GM12801 (cell line): ENCODE measurements around the gene EXD3.

Experiments
- TF ChIP-seq, protein P1 (sequence below): IDR thresholded peaks from one replicate; pipeline ENCODE4 v1.5.1; 2011; ENCODE audit warnings: control low read depth; ENCODE audit not compliant: insufficient read length; ENCODE audit errors: extremely low read depth

Gene EXD3

DNA sequence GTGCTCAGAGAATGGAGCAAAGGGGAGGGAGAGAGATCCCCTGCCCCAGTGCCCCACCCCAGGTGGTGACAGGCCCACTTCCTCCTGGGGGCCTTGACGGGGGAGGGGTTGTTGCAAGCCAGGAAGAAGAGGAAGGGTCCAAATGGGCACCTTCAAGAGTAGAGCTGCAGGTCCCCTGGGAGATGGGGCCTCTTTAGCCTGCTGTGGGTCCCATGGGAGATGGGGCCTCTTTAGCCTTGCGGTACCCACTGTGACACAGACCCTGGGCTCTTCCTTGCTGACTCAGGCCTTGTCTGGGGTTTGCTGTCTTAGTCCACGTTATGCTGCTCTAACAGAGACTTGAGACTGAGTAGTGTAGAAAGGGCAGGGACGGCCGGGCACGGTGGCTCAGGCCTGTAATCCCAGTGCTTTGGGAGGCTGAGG lies 155.0 kb downstream of the EXD3 start:
- TF ChIP-seq, protein P1, sequence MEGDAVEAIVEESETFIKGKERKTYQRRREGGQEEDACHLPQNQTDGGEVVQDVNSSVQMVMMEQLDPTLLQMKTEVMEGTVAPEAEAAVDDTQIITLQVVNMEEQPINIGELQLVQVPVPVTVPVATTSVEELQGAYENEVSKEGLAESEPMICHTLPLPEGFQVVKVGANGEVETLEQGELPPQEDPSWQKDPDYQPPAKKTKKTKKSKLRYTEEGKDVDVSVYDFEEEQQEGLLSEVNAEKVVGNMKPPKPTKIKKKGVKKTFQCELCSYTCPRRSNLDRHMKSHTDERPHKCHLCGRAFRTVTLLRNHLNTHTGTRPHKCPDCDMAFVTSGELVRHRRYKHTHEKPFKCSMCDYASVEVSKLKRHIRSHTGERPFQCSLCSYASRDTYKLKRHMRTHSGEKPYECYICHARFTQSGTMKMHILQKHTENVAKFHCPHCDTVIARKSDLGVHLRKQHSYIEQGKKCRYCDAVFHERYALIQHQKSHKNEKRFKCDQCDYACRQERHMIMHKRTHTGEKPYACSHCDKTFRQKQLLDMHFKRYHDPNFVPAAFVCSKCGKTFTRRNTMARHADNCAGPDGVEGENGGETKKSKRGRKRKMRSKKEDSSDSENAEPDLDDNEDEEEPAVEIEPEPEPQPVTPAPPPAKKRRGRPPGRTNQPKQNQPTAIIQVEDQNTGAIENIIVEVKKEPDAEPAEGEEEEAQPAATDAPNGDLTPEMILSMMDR: no peak

DNA sequence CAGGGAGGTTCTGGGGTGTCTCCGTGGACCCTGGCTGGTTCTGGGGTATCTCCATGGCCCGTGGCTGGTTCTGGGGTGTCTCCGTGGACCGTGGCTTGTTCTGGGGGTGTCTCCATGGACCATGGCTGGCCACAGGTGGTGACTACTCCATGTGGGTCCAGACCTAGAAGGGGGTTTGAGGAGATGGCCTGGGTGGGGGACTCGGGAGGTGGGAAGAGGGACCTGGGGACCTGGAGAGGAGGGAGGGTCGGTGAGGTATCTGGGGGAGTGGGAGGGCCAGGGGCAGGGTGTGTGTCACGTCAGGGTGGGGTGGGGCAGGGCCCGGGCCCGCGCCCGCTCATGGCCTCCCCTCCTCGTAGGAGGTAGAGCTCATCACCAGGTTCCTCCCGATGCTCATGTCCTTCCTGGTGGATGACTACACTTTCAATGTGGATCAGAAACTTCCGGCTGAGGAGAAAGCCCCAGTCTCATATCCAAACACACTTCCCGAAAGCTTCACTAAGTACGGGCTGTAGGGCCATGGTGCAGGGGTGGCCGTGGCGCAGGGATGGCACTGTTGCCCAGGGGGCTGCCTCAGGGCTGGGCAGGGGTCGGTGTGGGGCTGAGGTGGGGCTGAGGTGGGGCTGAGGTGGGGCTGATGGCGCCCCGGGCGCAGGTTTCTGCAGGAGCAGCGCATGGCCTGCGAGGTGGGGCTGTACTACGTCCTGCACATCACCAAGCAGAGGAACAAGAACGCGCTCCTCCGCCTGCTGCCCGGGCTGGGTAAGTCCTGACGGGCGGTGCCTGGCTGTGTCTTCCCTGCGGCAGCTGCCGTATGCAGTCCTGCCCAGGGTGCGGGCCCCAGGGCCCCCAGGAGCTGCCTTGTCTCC lies 156.1 kb downstream of the EXD3 start:
- TF ChIP-seq, protein P1: no peak

DNA sequence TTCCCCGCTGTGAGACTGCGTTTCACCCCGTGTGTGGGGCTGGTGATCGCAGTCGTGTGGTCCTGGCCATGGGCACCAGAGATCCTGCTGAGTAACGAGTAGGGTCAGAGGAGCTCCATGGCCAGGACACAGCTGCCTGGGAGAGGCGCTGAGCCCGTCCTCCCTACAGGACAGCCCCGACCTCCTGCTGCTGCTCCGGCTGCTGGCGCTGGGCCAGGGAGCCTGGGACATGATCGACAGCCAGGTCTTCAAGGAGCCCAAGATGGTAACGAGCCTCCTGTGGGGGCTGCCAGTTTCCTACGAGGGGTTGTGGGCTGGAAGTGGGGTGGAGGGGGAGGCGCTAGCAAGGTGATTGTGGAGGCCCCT lies 156.8 kb downstream of the EXD3 start:
- TF ChIP-seq, protein P1: no peak

DNA sequence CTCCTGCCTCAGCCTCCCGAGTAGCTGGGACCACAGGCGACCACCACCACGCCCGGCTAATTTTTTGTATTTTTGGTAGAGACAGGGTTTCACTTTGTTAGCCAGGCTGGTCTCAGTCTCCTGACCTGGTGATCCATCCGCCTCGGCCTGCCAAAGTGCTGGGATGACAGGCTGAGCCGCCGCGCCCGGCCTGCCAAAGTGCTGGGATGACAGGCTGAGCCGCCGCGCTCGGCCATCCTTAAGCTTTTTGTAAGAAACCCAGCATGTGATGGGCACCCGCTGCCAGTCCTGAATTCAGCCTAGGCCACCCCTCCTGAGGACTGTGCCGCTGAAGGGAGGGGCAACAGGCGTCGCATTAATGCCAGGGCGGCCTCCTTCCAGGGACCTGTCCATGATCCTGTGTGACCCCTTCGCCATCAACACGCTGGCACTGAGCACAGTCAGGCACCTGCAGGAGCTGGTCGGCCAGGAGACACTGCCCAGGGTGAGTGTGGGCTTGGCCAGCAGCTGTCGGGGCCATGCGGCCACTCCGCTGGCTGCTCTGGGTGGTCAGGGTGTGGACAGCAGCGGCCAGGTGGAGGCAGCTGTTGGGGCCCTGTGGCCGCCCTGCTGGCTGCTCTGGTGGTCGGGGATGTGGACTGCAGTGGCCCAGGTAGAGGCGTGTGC lies 157.3 kb downstream of the EXD3 start:
- TF ChIP-seq, protein P1: no peak

DNA sequence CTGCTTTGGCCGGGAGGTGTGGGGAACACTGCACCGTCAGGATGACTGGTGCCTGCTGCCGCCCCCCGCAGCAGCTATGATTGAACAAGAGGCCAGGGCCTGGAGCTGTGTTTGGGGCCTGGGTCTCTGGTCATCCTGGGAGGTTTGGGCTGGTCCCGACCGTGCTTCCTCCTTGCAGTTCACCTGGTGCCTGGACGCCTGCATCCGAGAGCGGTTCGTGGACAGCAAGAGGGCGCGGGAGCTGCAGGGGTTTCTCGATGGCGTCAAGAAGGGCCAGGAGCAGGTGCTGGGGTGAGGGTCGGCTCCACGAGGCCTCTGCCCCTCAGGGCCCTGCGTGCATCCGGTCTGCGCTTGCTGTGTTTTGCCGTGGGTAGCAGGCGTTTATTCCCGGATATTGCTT lies 158.9 kb downstream of the EXD3 start:
- TF ChIP-seq, protein P1: no peak

DNA sequence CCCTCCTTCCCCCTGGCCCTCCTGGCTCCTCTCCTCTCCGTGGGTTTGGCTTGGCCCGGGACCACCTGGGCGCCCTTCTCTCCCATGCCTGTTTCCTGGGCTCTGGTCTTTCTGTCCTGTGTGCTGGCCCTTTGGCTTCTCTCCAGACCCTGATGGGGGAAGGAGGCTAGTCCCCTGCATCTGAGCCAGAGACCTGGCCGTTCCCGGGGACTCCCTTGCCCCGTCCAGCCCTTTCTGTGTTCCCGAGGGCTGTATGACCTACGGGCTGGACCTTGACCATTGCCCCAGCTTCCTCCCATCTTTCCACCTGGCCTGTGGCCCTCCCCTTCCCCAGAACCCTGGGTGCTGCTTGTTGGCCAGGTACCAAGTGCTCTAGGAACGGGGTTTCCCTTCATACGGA lies 159.5 kb downstream of the EXD3 start:
- TF ChIP-seq, protein P1: no peak

DNA sequence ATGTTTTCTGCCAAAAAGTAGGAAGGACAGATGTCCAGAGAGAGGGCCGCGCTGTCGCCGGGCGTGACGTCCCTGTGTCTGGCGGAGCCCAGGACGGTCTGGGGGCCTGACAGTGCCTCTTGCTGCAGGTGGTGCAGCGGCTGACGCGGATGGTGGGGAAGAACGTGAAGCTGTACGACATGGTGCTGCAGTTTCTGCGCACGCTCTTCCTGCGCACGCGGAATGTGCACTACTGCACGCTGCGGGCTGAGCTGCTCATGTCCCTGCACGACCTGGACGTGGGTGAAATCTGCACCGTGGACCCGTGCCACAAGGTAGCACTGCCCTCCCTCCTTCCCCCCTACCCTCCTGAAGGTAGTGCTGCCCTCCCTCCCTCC lies 160.1 kb downstream of the EXD3 start:
- TF ChIP-seq, protein P1: no peak
